Measurements from ENCODE around the gene RASGRF1. TPM values are rescaled to one million over a fixed set of nuclear protein-coding genes. Genes with fewer than 3 reads are reported as not detected.

RASGRF1 gene
- total RNA-seq, 1 donor from 2014 or later: not detected

- DNase-seq (ENCODE audit: low spot score): no peak
- Mint-ChIP-seq H3K27me3 (ENCODE audit: insufficient read depth) (peaks cover 50% of the 10 kb centered on the region), H3K4me3 (no peak overlapping the region), H3K36me3 (ENCODE audit: low read depth) (no peaks in the 10 kb centered on the region), H3K27ac (no peak overlapping the region), H3K4me1 (ENCODE audit: low read depth) (no peaks in the 10 kb centered on the region), H3K9me3 (no peaks in the 10 kb centered on the region)
- intact Hi-C loops (cut with micrococcal nuclease): loop anchor here (5.0 kb wide), 1 partner anchor 466 kb away; no protein-coding TSS in a partner anchor
Observed at GRCh38 chr15:79091204-79091867, 756 bp upstream of the RASGRF1 start.

GRCh38 chr15:79089890-79090486 lies 592 bp downstream of the RASGRF1 start:
- Mint-ChIP-seq H3K27ac (no peak overlapping the region), H3K4me3 (no peak overlapping the region), H3K9me3 (no peaks in the 10 kb centered on the region), H3K27me3 (ENCODE audit: insufficient read depth) (peaks cover 48% of the 10 kb centered on the region), H3K36me3 (ENCODE audit: low read depth) (no peaks in the 10 kb centered on the region), H3K4me1 (ENCODE audit: low read depth) (no peaks in the 10 kb centered on the region)
- DNase-seq (ENCODE audit: low spot score): no peak
- intact Hi-C loops (cut with micrococcal nuclease): loop anchor here (1.0 to 5.0 kb wide), 2 partner anchors 23 to 467 kb away; no protein-coding TSS in a partner anchor

DNA sequence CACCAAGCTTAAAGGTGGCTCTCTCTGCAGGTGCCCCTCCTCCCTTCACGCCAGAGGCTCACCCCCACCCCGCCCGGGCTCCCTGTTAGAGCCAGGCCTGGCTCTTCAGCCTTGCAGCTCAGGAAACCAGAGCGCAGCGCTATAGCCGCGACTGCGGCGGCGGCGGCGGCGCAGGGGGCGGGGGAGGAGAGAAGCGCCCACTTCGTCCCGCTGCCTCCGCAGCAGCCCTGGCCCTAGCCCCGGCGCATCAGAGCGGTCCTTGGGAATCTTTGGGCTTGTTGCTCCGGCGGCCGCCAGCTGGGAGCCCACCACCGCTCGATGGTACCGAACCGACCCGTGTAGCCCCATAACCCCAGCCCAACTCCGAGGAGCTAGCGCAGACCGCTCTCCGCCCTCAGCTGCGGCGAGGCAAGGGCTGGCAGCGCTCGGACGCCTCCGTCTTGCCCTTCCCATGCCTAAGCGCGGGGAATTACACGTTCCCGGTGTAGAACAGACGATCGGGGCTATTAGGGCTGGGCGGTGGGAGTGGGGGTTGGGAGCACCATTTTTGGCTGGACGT lies 1.2 kb downstream of the RASGRF1 start:
- no peaks in the 10 kb centered on the region for H3K36me3 Mint-ChIP-seq (ENCODE audit: low read depth)
- peaks cover 48% of the 10 kb centered on the region for H3K27me3 Mint-ChIP-seq (ENCODE audit: insufficient read depth)
- no peak overlapping the region for H3K27ac Mint-ChIP-seq
- no peak for DNase-seq (ENCODE audit: low spot score)
- intact Hi-C loops (cut with micrococcal nuclease): loop anchor here (1.0 kb wide), 1 partner anchor 22 kb away; no protein-coding TSS in a partner anchor
- H3K4me1 Mint-ChIP-seq (ENCODE audit: low read depth): no peaks in the 10 kb centered on the region
- no peak overlapping the region for H3K4me3 Mint-ChIP-seq
- H3K9me3 Mint-ChIP-seq: no peaks in the 10 kb centered on the region

DNA sequence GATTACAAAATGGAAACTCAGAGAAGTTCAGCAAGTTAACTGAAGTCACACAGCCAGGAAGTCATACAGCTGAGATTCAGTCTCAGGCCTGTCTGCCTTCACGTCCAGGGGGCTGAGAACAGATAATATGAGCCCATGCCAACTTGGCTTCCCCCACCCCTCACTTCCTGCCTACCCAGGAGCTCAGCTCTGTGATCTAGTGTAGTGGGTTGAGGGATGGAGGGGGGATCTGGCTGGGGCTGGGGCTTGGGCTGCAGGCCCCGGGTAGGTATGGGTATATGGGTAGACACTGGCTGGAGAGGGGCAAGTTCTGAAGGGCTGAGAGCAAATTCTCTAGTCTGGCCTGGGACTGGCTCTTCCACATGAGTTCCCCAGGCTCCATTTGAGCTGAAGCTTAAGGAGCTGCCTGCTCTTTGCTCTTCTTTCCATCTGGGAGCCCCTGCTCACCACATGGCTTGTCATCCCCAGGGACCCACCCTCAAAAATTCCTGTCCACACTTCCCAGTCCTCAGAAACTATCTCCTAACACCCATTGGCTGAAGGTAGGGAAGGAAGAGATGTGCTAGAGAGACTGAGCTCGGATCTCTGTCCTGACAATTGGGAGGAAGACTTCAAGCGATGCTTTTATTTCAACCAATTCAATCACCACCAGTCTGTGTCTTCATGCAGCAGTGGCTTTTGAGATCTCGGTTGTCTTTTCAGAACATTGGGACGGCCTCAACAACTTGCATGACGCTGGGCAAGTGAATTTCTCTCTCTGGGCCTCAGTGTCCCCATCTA lies 2.0 kb downstream of the RASGRF1 start:
- Mint-ChIP-seq H3K4me1 (ENCODE audit: low read depth) (no peaks in the 10 kb centered on the region), H3K4me3 (no peak overlapping the region), H3K27me3 (ENCODE audit: insufficient read depth) (peaks cover 48% of the 10 kb centered on the region), H3K9me3 (no peaks in the 10 kb centered on the region), H3K27ac (no peak overlapping the region), H3K36me3 (ENCODE audit: low read depth) (no peaks in the 10 kb centered on the region)
- intact Hi-C loops (cut with micrococcal nuclease): loop anchor here (1.0 kb wide), 1 partner anchor 21 kb away; no protein-coding TSS in a partner anchor
- no peak for DNase-seq (ENCODE audit: low spot score)

- H3K4me3 Mint-ChIP-seq: no peak overlapping the region
- intact Hi-C loops (cut with micrococcal nuclease): no loop called here
- H3K4me1 Mint-ChIP-seq (ENCODE audit: low read depth): no peaks in the 10 kb centered on the region
- H3K27me3 Mint-ChIP-seq (ENCODE audit: insufficient read depth): peaks cover 43% of the 10 kb centered on the region
- no peaks in the 10 kb centered on the region for H3K36me3 Mint-ChIP-seq (ENCODE audit: low read depth)
- no peak for DNase-seq (ENCODE audit: low spot score)
- H3K9me3 Mint-ChIP-seq: no peaks in the 10 kb centered on the region
- no peak overlapping the region for H3K27ac Mint-ChIP-seq
Observed at GRCh38 chr15:79086814-79087213, 3.8 kb downstream of the RASGRF1 start.

- no peak for DNase-seq (ENCODE audit: low spot score)
Observed at GRCh38 chr15:79084308-79084968, 6.1 kb downstream of the RASGRF1 start.

GRCh38 chr15:79083154-79083553 lies 7.4 kb downstream of the RASGRF1 start:
- Mint-ChIP-seq H3K4me1 (ENCODE audit: low read depth) (no peaks in the 10 kb centered on the region), H3K36me3 (ENCODE audit: low read depth) (no peaks in the 10 kb centered on the region), H3K27ac (no peak overlapping the region), H3K9me3 (no peaks in the 10 kb centered on the region), H3K27me3 (ENCODE audit: insufficient read depth) (peaks cover 25% of the 10 kb centered on the region), H3K4me3 (no peak overlapping the region)
- intact Hi-C loops (cut with micrococcal nuclease): no loop called here
- DNase-seq (ENCODE audit: low spot score): no peak

More at GRCh38 chr15:79084308-79084968, 6.1 kb downstream of the RASGRF1 start:
- peaks cover 32% of the 10 kb centered on the region for H3K27me3 Mint-ChIP-seq (ENCODE audit: insufficient read depth)
- intact Hi-C loops (cut with micrococcal nuclease): no loop called here
- no peaks in the 10 kb centered on the region for H3K36me3 Mint-ChIP-seq (ENCODE audit: low read depth)
- no peak overlapping the region for H3K27ac Mint-ChIP-seq
- no peaks in the 10 kb centered on the region for H3K4me1 Mint-ChIP-seq (ENCODE audit: low read depth)
- no peak overlapping the region for H3K4me3 Mint-ChIP-seq
- H3K9me3 Mint-ChIP-seq: no peaks in the 10 kb centered on the region

GRCh38 chr15:79082363-79083070 lies 8.1 kb downstream of the RASGRF1 start:
- Mint-ChIP-seq H3K27me3 (ENCODE audit: insufficient read depth) (peaks cover 19% of the 10 kb centered on the region), H3K27ac (no peak overlapping the region), H3K4me1 (ENCODE audit: low read depth) (no peaks in the 10 kb centered on the region), H3K36me3 (ENCODE audit: low read depth) (no peaks in the 10 kb centered on the region), H3K4me3 (no peak overlapping the region), H3K9me3 (no peaks in the 10 kb centered on the region)
- no peak for DNase-seq (ENCODE audit: low spot score)
- intact Hi-C loops (cut with micrococcal nuclease): no loop called here

DNA sequence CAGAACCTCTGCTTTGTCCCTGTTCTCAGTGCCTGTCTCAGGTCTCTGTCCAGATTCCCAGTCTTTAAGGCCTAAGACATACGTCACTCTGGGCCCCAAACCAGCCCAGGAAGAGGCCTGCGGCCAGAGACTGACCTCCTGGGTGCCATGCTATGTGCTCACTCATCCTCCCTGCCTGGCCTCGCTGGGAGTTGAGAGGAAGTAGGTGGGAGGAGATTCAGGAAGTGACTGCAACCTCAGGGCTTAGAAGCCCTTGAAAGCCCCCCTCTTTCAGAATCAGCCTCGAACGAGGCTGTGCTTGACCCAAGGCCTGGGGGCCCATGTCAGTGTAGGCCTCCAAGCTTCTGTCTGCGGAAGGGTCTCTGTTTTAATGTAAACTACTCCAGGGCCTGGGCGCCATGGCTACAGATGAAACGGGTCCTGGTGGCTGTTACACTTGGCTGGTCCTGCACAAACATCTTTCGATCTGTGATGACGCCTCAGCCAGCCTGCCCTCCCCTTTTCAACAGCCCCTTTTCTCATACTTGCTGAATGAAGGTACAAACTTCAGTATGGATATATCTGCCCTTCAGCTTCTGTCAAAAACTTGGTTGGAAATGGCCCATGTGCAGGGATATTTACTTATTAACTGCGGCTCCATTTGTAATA lies 11.7 kb downstream of the RASGRF1 start:
- H3K27ac Mint-ChIP-seq: no peak overlapping the region
- intact Hi-C loops (cut with micrococcal nuclease): no loop called here
- no peak for DNase-seq (ENCODE audit: low spot score)
- H3K4me1 Mint-ChIP-seq (ENCODE audit: low read depth): no peaks in the 10 kb centered on the region
- H3K4me3 Mint-ChIP-seq: no peak overlapping the region
- H3K27me3 Mint-ChIP-seq (ENCODE audit: insufficient read depth): peaks cover 7% of the 10 kb centered on the region
- no peaks in the 10 kb centered on the region for H3K9me3 Mint-ChIP-seq
- H3K36me3 Mint-ChIP-seq (ENCODE audit: low read depth): no peaks in the 10 kb centered on the region

DNA sequence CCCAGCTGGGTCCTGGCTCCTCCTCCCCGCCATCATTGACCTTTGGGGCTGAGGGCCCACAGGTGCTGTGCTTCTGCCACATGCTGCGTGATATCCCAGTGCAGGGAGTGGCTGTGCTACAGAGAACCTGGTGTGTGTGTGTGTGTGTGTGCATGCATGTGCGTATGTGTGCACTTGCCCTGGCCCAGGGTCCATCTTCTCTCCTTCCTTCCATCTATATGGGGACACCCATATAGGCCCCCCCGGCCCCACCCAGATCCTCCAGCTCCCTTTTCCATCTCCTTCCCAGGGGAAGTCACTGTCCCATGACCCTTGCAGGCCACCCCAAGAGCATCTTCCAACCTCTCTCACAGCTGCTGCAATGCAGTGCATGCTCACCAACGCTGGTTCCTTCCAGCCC lies 12.6 kb downstream of the RASGRF1 start:
- Mint-ChIP-seq H3K4me3 (no peak overlapping the region), H3K27ac (no peak overlapping the region), H3K4me1 (ENCODE audit: low read depth) (no peaks in the 10 kb centered on the region), H3K36me3 (ENCODE audit: low read depth) (no peaks in the 10 kb centered on the region), H3K9me3 (no peaks in the 10 kb centered on the region), H3K27me3 (ENCODE audit: insufficient read depth) (peaks cover 7% of the 10 kb centered on the region)
- intact Hi-C loops (cut with micrococcal nuclease): no loop called here
- no peak for DNase-seq (ENCODE audit: low spot score)

- no peaks in the 10 kb centered on the region for H3K36me3 Mint-ChIP-seq (ENCODE audit: low read depth)
- H3K27me3 Mint-ChIP-seq (ENCODE audit: insufficient read depth): peaks cover 6% of the 10 kb centered on the region
- H3K27ac Mint-ChIP-seq: no peak overlapping the region
Observed at GRCh38 chr15:79076661-79077060, 13.9 kb downstream of the RASGRF1 start.

DNA sequence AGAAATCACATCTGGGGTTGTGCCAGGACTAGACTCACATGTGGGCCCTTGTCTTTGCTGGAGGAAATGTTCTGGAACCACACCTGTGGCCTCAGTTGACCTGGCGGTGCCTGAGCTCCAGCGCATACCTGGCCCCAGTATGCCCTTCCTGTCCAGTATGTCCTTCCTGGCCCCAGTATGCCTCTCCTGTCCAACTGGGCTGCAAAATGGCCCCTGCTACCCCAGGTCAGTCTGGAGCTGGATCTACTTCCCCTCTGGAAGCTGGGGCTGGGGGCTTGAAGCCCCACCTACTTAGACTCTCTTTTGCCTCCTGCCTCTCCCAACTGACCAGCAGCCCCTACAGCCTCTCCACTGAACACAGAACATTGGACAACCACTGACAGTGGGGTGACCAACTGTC lies 15.3 kb downstream of the RASGRF1 start:
- peaks cover 8% of the 10 kb centered on the region for H3K27me3 Mint-ChIP-seq (ENCODE audit: insufficient read depth)
- intact Hi-C loops (cut with micrococcal nuclease): no loop called here
- H3K4me1 Mint-ChIP-seq (ENCODE audit: low read depth): no peaks in the 10 kb centered on the region
- no peak overlapping the region for H3K4me3 Mint-ChIP-seq
- no peak for DNase-seq (ENCODE audit: low spot score)
- H3K27ac Mint-ChIP-seq: no peak overlapping the region
- H3K36me3 Mint-ChIP-seq (ENCODE audit: low read depth): no peaks in the 10 kb centered on the region
- no peaks in the 10 kb centered on the region for H3K9me3 Mint-ChIP-seq

More at GRCh38 chr15:79076661-79077060, 13.9 kb downstream of the RASGRF1 start:
- intact Hi-C loops (cut with micrococcal nuclease): no loop called here
- Mint-ChIP-seq H3K4me1 (ENCODE audit: low read depth) (no peaks in the 10 kb centered on the region), H3K4me3 (no peak overlapping the region), H3K9me3 (no peaks in the 10 kb centered on the region)
- no peak for DNase-seq (ENCODE audit: low spot score)
